ENCODE results near the gene INTS3. TPM values are rescaled to one million over a fixed set of nuclear protein-coding genes. Genes with fewer than 3 reads are reported as not detected.

The INTS3 gene
- total RNA-seq, 4 donors from 2014 or later: 24.6 to 27.9 (median 26.2) TPM

DNA sequence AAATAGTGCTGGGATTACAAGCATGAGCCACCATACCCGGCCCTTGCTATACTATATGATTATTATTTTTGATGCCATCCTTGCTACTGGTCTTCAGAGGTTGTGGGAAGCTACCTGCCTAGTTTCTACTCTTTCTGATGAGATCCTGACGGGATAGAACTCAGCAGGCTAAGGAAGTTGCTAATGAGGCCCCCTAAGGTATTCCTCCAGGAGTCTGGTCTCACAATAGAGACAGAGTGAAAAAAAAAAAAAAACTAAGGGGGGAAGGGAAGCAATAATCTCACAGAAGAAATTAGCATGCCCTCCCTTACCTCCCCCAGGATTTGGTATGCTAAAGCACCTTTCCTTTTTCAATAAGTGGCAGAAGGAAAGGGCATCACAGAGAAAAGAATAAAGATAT lies 17.6 kb downstream of the INTS3 start:
- Histone ChIP-seq H3K27me3 (no peaks in the 10 kb centered on the region), H3K4me3 (no peak overlapping the region), H3K9me3 (no peaks in the 10 kb centered on the region), H3K27ac (no peak overlapping the region), H3K36me3 (peaks cover 8 to 95% (median 10%) of the 10 kb centered on the region in 3 donors), H3K4me1 (peaks cover 0 to 48% (median 3%) of the 10 kb centered on the region in 3 donors)
- DNase-seq: no peak
- intact Hi-C loops (cut with DNase I): loop anchor here (5.0 kb wide), 1 partner anchor 63 kb away; no protein-coding TSS in a partner anchor
- TF ChIP-seq POLR2A (IDR thresholded peaks at IDR 0.05): no peak
- TF ChIP-seq, protein P1, sequence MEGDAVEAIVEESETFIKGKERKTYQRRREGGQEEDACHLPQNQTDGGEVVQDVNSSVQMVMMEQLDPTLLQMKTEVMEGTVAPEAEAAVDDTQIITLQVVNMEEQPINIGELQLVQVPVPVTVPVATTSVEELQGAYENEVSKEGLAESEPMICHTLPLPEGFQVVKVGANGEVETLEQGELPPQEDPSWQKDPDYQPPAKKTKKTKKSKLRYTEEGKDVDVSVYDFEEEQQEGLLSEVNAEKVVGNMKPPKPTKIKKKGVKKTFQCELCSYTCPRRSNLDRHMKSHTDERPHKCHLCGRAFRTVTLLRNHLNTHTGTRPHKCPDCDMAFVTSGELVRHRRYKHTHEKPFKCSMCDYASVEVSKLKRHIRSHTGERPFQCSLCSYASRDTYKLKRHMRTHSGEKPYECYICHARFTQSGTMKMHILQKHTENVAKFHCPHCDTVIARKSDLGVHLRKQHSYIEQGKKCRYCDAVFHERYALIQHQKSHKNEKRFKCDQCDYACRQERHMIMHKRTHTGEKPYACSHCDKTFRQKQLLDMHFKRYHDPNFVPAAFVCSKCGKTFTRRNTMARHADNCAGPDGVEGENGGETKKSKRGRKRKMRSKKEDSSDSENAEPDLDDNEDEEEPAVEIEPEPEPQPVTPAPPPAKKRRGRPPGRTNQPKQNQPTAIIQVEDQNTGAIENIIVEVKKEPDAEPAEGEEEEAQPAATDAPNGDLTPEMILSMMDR (IDR thresholded peaks at IDR 0.05): no peak
- 80 to 100% methylated on average over 2 of the region's 2 CpGs for WGBS, 2 donors

DNA sequence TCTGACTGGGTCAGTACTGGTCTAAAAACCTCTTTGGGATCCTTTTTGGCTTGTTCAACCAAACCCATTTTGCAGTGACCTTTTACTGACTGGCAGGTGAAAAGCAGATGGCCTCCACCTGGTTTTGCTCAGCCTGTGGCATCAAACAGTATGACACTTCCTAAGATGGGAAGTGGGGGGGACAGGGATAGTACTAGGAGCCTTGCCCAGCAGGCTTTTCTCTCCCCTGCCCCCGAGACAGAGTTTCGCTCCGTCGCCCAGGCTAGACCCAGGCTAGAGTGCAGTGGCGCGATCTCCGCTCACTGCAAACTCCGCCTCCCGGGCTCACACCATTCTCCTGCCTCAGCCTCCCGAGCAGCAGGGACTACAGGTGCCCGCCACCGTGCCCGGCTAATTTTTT lies 18.3 kb downstream of the INTS3 start:
- intact Hi-C loops (cut with DNase I): loop anchor here (5.0 kb wide), 1 partner anchor 64 kb away; no protein-coding TSS in a partner anchor
- TF ChIP-seq, protein P1 (IDR thresholded peaks at IDR 0.05): no peak
- TF ChIP-seq POLR2A (IDR thresholded peaks at IDR 0.05): no peak
- peaks cover 0 to 45% (median 3%) of the 10 kb centered on the region in 3 donors for H3K4me1 ChIP-seq
- no peaks in the 10 kb centered on the region for H3K9me3 ChIP-seq
- H3K36me3 ChIP-seq: peaks cover 11 to 95% (median 12%) of the 10 kb centered on the region in 3 donors
- no peak for DNase-seq
- H3K4me3 ChIP-seq: no peak overlapping the region
- H3K27ac ChIP-seq: no peak overlapping the region
- WGBS, 2 donors: 90 to 100% methylated on average over 6 to 13 of the region's 13 CpGs
- H3K27me3 ChIP-seq: no peaks in the 10 kb centered on the region

DNA sequence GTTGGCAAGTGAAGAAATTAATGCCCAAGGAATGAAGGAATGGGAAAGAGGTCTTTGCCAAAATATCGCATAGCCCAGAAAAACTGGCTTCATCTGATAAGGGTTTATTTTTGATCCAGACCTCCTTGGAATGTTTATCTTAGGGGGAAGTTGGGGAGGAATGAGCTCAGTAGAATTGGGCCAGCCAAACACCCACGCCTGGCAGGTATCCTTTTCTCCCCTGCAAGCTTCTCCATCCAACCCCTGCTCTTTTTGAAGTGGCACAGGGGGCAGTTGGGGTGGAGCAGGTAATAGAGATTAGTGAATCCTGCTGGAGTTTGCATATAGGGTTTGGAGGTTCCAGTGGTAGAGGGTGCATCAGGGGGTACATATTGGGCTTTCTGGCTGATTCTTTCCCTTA lies 21.1 kb downstream of the INTS3 start:
- Histone ChIP-seq H3K27ac (peak overlapping the region in 1 of 4 donors; percentile 25), H3K4me1 (peaks cover 0 to 36% (median 3%) of the 10 kb centered on the region in 3 donors), H3K4me3 (no peak overlapping the region), H3K36me3 (peaks cover 18 to 98% (median 21%) of the 10 kb centered on the region in 3 donors), H3K9me3 (no peaks in the 10 kb centered on the region), H3K27me3 (no peaks in the 10 kb centered on the region)
- intact Hi-C loops (cut with DNase I): loop anchor here (5.0 kb wide), 1 partner anchor 67 kb away; no protein-coding TSS in a partner anchor
- TF ChIP-seq POLR2A (IDR thresholded peaks at IDR 0.05): no peak
- no peak for DNase-seq
- 70 to 78% methylated on average over 2 of the region's 2 CpGs for WGBS, 2 donors

DNA sequence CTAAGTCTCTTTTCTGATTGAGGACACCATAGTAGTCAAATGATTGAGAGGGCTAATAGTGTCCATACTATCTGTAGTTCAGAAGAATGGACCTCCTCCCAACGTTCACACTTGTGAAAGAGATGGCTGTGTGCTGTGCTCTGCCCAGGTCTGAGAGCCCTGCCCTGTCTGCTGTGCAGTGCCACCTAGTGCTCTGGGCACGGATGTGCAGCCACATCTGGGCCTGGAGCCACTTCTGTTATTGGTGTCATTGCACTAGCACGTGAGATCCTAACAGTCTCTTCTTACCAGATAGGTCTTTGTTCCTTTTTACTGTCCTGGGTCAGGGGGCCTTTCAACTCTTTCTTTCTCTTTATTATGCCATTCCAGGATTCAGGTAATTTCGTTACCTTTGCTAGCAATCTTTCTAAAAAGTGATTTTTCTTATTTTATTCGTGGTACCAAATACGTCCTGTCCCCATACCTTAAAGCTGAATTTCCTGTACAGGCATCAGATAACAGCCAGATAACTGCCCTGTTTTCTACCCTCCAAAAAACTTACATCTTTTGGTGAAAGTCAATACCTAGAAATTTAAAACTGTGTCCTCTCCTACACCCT lies 21.7 kb downstream of the INTS3 start:
- no peak overlapping the region for H3K4me3 ChIP-seq
- H3K9me3 ChIP-seq: no peaks in the 10 kb centered on the region
- TF ChIP-seq, protein P1 (IDR thresholded peaks at IDR 0.05): peak; percentile 63 to 96 (median 91)
- TF ChIP-seq POLR2A (IDR thresholded peaks at IDR 0.05): no peak
- H3K4me1 ChIP-seq: peaks cover 0 to 36% (median 3%) of the 10 kb centered on the region in 3 donors
- H3K36me3 ChIP-seq: peaks cover 21 to 98% (median 23%) of the 10 kb centered on the region in 3 donors
- 37 to 49% methylated on average over 6 of the region's 6 CpGs for WGBS, 2 donors
- intact Hi-C loops (cut with DNase I): loop anchor here (5.0 kb wide), 1 partner anchor 67 kb away; no protein-coding TSS in a partner anchor
- no peaks in the 10 kb centered on the region for H3K27me3 ChIP-seq
- H3K27ac ChIP-seq: peak overlapping the region in 3 of 4 donors; percentile 17 to 64 (median 50)
- DNase-seq: peak; percentile 27

DNA sequence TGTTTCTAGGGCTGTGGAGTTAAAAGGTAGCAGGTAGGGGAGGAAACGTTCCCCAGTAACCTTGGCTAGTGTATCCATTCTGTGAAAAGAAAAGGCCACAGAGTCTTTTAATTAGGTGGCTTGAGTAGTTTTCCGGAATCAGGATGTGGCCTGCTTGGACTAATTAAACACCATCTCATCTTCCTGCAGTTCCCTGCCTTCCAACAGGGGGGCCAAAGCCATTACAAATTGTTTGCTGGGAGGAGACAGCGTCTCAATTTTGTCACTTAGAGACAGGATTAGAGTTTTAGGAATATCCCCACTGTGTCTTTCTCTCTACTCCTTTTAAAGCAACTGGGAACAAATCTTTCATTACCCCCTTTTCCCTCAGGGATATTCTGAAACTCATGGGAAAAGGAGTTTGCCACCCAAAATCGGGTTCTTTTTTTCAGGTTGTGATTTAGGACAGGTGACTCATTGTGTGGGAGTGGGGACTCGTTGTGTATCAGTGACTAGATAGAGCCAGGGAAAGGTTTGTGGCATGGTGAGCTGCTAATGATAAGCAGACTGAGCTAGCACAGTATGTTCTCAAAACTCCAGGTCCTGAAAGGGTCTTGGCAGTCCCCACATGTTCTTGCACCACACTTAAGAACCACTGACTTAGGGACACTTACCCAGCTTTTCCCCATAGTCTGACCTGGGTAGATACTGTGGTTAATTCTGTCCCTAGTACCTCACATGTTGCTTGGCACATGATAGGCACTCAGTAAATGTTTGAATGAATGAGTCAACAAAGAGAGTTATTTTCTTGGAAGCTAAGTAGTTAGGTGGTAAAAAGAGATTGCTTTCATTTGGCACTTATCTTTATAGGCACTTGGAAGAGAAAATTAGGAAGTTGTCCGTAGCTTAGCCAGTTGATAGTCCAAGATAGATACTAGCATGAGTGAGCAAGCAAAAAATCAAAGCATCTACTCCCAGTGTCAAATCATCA lies 22.5 kb downstream of the INTS3 start:
- no peak for DNase-seq
- Histone ChIP-seq H3K4me3 (no peak overlapping the region), H3K4me1 (peaks cover 0 to 36% (median 3%) of the 10 kb centered on the region in 3 donors), H3K9me3 (no peaks in the 10 kb centered on the region), H3K36me3 (peaks cover 21 to 98% (median 29%) of the 10 kb centered on the region in 3 donors), H3K27me3 (no peaks in the 10 kb centered on the region), H3K27ac (peak overlapping the region in 3 of 4 donors; percentile 17 to 64 (median 63))
- intact Hi-C loops (cut with DNase I): no loop called here
- WGBS, 2 donors: 64 to 65% methylated on average over 6 of the region's 6 CpGs
- TF ChIP-seq, protein P1 (IDR thresholded peaks at IDR 0.05): no peak
- no peak for TF ChIP-seq POLR2A (IDR thresholded peaks at IDR 0.05)
